Measurements from ENCODE around the gene TTC7B.

- no peak for TF ChIP-seq CTCF (IDR thresholded peaks at IDR 0.05; ENCODE audit: insufficient read depth, low read length)
- no peak for TF ChIP-seq POLR2AphosphoS5 (IDR thresholded peaks at IDR 0.05; ENCODE audit: low read depth)
These were observed 24.7 kb downstream of the TTC7B start for GRCh38 chr14:90791486-90791885.

Data from HL-60 (cell line).